ENCODE measurements around the gene RCC2. TPM values are rescaled to one million over a fixed set of nuclear protein-coding genes. Genes with fewer than 3 reads are reported as not detected.
"Not testable (repeated sequence)": the region's sequence is repeated elsewhere in the genome, so short reads cannot be mapped to it uniquely, and the experiment has no call there.

RCC2 gene
- 8.0 TPM for total RNA-seq

- DNase-seq (ENCODE audit: low spot score) (peak; percentile 67), ATAC-seq (peak; percentile 80)
Measured at GRCh38 chr1:17439250-17440073, at the start of gene RCC2. TSS of gene RCC2 (minus strand) at chr1:17439677. CDS start at chr1:17438514, 1,163 bp downstream.

DNA sequence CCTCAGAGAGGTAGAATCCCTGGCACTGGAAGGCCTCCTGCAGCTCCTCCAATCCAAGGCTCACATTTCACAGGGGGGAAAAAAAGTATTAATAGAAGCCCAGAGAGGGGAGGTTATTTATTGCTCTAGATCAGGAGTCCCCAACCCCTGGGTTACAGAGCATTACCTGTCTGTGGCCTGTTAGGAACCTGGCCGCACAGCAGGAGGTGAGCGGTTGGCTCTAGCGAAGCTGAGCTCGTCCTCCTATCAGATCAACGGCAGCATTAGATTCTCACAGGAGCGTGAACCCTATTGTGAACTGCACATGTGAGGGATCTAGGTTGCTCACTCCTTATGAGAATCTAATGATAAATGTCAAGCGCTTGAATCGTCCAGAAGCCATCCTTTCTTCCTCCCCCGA lies 46.8 kb upstream of the RCC2 start:
- ATAC-seq (no peak), DNase-seq (ENCODE audit: low spot score) (no peak)

DNA sequence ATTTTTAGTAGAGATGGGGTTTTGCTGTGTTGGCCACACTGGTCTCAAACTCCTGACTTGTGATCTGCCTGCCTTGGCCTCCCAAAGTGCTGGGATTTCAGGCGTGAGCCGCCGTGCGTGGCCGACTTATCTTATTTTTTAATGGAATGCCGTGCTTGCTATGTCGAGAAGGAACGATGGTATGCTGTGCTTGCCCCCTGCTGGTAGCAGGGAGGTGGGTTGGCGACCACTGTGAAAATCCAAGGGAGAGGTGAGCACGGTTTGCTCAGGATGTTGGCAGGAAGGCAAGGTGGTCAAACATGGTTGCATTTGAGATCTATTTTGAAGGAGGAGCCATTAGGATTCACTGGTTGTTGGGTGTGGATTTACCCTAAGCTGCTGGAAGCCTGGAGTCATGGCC lies 45.8 kb upstream of the RCC2 start:
- no peak for DNase-seq (ENCODE audit: low spot score)
- no peak for ATAC-seq

DNA sequence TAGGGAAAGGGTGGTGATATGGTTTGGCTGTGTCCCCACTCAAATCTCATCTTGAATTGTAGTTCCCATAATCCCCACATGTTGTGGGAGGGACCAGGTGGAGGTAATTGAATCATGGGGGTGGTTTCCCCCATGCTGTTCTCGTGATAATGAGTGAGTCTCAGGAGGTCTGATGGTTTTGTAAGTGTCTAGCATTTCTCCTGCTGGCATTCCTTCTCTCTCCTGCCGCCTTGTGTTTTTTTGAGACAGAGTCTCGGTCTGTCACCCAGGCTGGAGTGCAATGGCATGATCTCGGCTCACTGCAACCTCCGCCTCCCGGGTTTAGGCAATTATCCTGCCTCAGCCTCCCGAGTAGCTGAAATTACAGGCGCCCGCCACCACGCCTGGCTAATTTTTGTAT lies 42.5 kb upstream of the RCC2 start:
- DNase-seq (ENCODE audit: low spot score); ATAC-seq: not testable (repeated sequence)

DNA sequence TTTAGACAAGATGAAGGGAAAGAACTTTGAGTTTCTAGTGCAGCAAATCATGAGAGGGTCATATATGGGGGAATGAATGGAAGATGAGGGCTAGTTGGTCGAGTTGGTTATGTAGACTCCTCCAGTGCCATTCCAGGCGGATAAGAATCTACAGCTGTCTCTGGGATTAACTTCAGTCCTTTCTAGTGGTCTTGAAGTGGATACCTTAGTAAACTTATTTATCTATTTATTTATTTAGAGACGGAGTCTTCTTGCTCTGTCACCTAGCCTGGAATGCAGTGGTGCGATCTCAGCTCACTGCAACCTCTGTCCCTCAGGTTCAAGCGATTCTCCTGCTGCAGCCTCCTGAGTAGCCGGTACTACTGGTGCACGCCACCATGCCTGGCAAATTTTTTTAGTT lies 41.4 kb upstream of the RCC2 start:
- DNase-seq (ENCODE audit: low spot score) (no peak), ATAC-seq (no peak)

GRCh38 chr1:17475752-17476151 lies 36.3 kb upstream of the RCC2 start:
- DNase-seq (ENCODE audit: low spot score) (no peak), ATAC-seq (no peak)

DNA sequence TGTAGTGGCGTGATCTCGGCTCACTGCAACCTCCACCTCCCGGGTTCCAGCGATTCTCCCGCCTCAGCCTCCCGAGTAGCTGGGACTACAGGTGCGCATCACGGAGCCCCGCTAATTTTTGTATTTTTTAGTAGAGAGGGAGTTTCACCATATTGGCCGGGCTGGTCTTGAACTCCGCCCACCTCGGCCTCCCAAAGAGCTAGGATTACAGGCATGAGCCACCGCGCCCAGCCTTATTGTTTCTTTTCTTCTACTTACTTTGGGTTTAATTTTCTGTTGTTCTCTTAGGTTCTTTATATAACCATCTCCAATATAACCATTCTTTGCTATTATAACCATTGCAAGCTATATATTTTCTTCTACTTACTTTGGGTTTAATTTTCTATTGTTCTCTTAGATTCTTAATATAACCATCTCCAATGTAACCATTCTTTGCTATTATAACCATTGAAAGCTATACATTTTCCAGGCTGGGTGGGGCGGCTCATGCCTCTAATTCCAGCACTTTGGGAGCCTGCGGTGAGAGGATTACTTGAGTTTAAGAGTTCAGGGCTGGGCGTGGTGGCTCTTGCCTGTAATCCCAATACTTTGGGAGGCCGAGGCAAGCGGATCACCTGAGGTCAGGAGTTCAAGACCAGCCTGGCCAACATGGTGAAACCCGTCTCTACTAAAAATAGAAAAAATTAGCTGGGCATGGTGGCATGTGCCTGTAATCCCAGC lies 35.5 kb upstream of the RCC2 start:
- not testable (repeated sequence) for ATAC-seq; DNase-seq (ENCODE audit: low spot score)

GRCh38 chr1:17472814-17473213 lies 33.3 kb upstream of the RCC2 start:
- no peak for ATAC-seq

DNA sequence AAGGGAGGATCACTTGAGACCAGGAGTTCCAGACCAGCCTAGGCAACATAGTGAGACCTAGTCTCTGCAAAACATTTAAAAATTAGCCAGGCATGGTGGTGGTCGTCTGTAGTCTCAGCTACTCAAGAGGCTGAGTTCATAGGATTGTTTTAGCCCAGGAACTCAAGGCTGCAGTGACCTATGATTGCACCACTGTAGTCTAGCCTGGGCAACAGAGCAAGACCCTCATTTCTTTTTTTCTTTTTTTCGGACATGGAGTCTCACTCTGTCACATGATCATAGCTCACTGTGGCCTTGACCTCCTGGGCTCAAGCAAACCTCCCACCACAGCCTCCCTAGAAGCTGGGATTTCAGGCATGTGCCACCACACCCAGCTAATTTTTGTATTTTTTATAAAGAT lies 31.9 kb upstream of the RCC2 start:
- no peak for DNase-seq (ENCODE audit: low spot score)
- no peak for ATAC-seq

More at GRCh38 chr1:17472814-17473213, 33.3 kb upstream of the RCC2 start:
- no peak for DNase-seq (ENCODE audit: low spot score)

DNA sequence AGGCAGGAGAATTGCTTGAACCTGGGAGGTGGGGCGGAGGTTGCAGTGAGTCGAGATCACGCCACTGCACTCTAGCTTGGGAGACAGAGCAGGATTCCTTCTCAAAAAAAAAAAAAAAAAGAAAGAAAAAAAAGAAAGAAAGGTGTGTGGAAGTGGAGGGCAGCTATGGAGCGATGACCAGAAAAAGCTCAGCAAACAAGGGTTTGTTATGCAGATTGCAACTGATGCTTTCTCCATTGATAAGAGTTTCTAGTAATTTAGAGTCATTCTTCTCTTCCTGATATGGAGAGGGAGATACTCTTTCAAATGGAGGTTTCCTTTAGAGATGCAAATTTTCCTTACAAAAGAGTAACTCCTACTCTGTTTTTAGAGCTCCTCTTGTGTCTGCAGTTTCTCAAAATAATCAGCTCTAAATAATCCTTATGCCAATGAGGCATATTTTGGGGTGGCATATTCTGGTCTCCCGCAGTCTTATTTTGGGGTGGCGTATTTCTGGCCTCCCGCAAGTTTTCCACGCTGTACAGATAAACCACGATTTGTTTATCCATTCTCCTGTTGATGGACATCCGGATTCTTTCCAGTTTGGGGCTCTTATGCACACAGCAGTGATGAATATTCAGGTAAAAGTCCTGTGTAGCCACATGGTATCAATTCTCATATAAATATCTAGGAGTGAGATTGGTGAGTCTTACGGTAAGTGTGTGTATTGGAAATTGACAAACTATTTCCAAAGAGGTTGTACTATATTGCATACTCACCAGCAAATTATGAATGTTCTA lies 30.7 kb upstream of the RCC2 start:
- no peak for DNase-seq (ENCODE audit: low spot score)
- no peak for ATAC-seq

DNA sequence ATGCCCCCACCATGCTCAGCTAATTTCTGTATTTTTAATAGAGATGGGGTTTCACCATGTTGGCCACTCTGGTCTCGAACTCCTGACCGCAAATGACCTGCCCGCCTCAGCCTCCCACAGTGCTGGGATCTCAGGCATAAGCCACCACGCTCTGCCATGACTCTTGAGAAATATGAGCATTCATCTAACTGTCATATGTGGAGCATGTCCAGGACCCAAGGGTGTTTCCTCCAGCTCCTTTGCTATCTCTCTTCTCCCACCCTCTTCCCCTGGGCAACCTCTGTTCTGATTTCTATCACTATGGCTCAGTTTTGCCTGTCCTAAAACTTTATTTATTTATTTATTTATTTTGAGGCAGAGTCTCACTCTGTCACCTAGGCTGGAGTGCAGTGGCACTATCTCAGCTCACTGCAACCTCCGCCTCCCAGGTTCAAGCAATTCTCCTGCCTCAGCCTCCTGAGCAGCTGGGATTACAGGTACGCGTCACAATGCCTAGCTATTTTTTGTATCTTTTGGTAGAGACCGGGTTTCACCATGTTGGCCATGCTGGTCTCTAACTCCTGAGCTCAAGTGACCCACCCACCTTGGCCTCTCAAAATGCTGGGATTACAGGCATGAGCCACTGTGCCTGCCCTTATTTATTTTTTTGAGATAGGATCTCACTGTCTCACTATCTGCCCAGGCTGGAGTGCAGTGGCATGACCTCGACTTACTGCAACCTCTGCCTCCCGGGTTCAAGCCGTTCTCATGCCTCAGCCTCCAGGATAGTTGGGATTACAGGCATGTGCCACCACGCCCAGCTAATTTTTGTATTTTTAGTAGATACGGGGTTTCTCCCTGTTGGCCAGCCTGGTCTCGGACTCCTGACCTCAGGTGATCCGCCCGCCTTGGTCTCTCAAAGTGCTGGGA lies 29.1 kb upstream of the RCC2 start:
- DNase-seq (ENCODE audit: low spot score); ATAC-seq: not testable (repeated sequence)

DNA sequence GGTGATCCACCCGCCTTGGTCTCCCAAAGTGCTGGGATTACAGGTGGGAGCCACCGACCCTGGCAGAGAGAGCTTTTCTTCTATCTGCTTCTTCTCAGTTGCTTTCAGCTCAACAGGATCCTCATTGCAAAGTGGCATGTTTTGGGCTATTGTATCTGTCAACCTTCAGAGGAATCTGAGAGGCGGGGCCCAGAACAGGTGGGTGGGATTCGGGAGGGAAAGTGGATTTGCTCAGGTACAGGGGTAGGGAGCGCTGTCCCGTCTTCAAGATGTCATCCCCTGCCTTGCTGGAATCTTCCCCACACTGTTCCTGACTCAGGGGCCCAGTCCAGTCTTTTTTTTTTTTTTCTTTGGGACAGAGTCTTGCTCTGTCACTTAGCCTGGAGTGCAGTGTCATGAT lies 26.9 kb upstream of the RCC2 start:
- ATAC-seq (no peak), DNase-seq (ENCODE audit: low spot score) (no peak)

GRCh38 chr1:17465228-17465627 lies 25.8 kb upstream of the RCC2 start:
- no peak for ATAC-seq
- no peak for DNase-seq (ENCODE audit: low spot score)

DNA sequence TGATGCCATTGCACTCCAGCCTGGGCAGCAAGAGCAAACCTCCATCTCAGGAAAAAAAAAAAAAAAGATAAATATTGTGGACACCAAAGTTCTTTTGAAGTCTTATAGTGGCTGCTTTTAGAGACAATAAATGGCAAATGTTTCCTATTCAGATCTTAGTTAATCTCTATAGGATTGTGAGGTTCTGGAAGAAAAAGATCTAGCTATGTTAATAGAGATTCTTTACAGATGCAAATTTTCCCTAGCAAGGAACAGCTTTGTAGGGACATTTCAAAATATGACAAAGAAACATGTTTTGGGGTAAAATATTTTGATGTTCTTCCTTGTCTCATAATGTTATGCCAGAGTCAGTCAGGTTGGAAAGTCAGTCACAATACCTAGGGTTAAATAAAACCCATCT lies 24.5 kb upstream of the RCC2 start:
- no peak for DNase-seq (ENCODE audit: low spot score)
- no peak for ATAC-seq

- peak; percentile 48 for DNase-seq (ENCODE audit: low spot score)
- peak; percentile 64 for ATAC-seq
Measured at GRCh38 chr1:17462669-17463068, 23.2 kb upstream of the RCC2 start.

GRCh38 chr1:17460219-17460618 lies 20.7 kb upstream of the RCC2 start:
- DNase-seq (ENCODE audit: low spot score) (no peak), ATAC-seq (no peak)

GRCh38 chr1:17458794-17459193 lies 19.3 kb upstream of the RCC2 start:
- DNase-seq (ENCODE audit: low spot score), result no peak
- no peak for ATAC-seq

- ATAC-seq, result no peak
- DNase-seq (ENCODE audit: low spot score), result no peak
Measured at GRCh38 chr1:17452686-17453085, 13.2 kb upstream of the RCC2 start.

DNA sequence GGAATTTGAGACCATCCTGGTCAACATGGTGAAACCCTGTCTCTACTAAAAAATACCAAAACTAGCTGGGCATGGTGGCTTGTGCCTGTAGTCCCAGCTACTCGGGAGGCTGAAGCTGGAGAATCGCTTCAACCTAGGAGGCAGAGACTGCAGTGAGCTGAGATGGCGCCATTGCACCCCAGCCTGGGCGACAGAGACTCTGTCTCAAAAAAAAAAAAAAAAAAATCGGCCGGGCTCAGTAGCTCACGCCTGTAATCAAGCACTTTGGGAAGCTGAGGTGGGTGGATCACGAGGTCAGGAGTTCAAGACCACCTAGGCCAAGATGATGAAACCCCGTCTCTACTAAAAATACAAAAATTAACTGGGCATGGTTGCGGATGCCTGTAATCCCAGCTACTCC lies 12.7 kb upstream of the RCC2 start:
- ATAC-seq; DNase-seq (ENCODE audit: low spot score): not testable (repeated sequence)

GRCh38 chr1:17451731-17452130 lies 12.3 kb upstream of the RCC2 start:
- DNase-seq (ENCODE audit: low spot score) (no peak), ATAC-seq (no peak)
